ENCODE results near the gene TTC19.
"Not testable (repeated sequence)": the region's sequence is repeated elsewhere in the genome, so short reads cannot be mapped to it uniquely, and the experiment has no call there.

The TTC19 gene

GRCh38 chr17:16033729-16034349 lies 34.2 kb downstream of the TTC19 start:
- DNase-seq: no peak

GRCh38 chr17:16036261-16036660 lies 36.6 kb downstream of the TTC19 start:
- no peak for DNase-seq

GRCh38 chr17:16037636-16038035 lies 38.0 kb downstream of the TTC19 start:
- no peak for DNase-seq

- no peak for DNase-seq
Measured at GRCh38 chr17:16040710-16041251, 41.2 kb downstream of the TTC19 start.

GRCh38 chr17:16044487-16044886 lies 44.9 kb downstream of the TTC19 start:
- DNase-seq: no peak

- no peak for DNase-seq
Measured at GRCh38 chr17:16046966-16047365, 47.3 kb downstream of the TTC19 start.

- DNase-seq: no peak
Measured at GRCh38 chr17:16048811-16049449, 49.3 kb downstream of the TTC19 start.

- no peak for DNase-seq
Measured at GRCh38 chr17:16050844-16051243, 51.2 kb downstream of the TTC19 start.

- no peak for DNase-seq
Measured at GRCh38 chr17:16052486-16052885, 52.9 kb downstream of the TTC19 start.

- DNase-seq: not testable (repeated sequence)
Measured at GRCh38 chr17:16055139-16055538, 55.5 kb downstream of the TTC19 start.

GRCh38 chr17:16061631-16062030 lies 62.0 kb downstream of the TTC19 start:
- DNase-seq: no peak

GRCh38 chr17:16066125-16066524 lies 66.5 kb downstream of the TTC19 start:
- DNase-seq: no peak

- DNase-seq: no peak
Measured at GRCh38 chr17:16068323-16068722, 68.7 kb downstream of the TTC19 start.

- no peak for DNase-seq
Measured at GRCh38 chr17:16072031-16072430, 72.4 kb downstream of the TTC19 start.

- no peak for DNase-seq
Measured at GRCh38 chr17:16073845-16074244, 74.2 kb downstream of the TTC19 start.

- DNase-seq: no peak
Measured at GRCh38 chr17:16074423-16074822, 74.8 kb downstream of the TTC19 start.

- DNase-seq: no peak
Measured at GRCh38 chr17:16075949-16076348, 76.3 kb downstream of the TTC19 start.
